Eye (tissue), 1 donor: ENCODE results near the gene IPO13.

ENCODE experiments used
- DNase-seq: peaks from one replicate; pipeline ENCODE4 v3.0.0-alpha.2; 2015

Gene IPO13

DNA sequence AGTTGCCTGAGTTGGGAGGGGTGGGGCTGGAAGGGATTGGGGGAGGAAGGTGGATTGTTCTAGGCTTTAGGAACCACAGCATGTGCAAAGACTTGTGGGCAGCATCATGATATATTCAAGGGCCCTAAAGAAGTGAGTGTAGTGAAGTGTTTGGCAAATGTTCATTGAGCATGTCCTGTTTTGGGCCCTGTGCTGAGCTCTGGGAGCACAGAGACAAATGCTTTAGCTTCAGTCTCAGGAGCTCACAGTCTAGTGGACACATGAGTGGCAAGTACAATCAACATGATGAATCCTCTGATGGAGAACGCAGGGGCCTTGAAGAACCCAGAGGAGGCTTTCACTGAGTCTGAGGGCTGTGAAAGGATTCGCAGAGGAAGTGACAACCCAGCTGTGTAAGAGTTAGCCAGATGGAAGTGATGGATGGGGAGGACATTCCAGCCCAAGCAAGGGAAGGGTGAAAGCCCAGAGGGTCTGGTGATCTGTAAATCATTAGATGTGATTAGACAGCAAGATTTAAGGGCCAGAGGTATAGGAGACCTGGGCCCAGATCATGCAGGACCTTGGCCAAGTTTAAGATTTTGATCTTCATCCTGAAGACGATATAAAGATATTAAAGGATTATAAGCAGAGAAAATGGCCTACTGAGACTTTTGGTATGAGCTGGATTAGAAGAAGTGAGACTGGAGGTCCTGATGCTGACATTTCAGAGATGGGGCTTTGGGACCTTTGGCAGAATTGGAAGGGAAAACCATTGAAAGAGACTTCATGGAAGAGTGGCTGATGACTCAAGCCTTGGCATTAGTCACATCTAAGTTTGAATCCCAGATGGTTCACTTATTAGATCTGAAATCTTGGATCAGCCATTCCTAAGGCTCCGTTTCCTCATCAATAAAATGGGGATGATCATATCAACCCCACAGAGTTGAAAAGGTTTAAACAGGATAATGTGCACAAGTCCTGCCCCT is 4.6 kb downstream of the IPO13 start:
- DNase-seq, result no peak

DNA sequence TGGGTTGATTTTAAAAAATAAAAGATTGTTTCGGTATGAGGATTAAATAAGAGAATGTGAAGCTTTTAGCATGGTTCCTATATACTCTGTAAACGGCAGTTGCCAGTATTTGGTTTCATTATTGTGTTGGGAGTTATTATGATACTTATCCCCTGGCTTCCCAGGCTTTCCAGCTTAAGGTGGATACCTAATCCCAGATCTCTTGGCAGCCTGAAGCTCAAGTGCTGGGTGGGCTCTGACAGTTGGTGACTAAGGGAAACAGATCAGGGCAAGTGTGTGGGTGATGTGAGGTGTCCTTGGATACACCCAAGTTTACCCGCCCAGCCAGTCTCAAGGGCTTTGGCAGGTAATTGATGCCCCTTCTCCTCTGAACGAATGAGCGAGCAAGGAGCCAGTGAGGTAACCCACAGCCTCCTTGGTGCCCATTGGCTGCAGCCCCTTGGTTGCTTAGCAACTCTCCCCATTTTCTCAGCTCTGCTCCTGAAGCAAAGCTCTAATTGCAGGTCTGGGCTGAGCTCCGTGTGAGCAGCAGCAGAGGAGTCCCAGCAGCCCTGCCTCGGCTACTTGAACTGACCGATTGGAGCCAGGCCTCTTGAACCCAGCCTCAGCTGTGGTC is 6.1 kb downstream of the IPO13 start:
- DNase-seq, result peak; percentile 82

DNA sequence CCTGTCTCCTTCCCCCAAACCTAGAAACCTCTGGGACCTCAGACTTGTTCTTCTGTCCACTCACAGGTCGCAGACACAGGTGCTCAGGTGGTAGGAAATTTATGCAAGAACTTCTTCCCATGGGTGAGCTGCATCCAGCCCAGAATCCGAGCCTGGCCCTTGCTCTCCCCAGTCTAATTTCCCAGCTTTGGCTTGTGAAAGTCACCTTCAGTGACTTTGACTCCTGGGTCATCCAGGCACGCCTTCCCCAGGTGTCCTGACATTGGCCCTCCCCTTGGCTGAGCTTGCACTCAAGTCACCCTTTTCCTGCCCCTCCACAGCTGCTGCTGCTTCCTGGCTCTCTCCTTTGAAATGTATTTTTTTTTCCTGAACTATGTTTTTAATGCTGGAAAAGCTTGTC is 6.6 kb downstream of the IPO13 start:
- DNase-seq, result no peak

DNA sequence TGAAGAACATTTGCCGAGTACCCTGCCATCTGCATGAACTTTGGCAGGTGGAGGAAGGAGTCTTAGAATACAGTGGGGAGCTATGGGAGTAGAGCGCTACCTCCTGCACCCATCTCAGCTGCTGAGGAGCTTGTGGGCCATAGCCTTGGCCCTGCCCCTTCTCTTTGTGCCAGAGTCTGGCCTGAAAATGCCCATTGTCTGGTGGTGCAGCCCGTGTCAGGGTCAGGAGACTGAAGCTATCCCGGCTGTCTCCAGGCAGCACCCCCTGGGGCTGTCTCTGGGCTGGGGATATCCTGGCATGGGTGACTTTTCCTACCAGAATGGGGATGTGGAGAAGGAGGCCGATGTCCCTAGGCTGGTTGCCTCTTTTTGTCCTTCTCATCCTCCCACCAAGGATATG is 7.3 kb downstream of the IPO13 start:
- DNase-seq, result no peak

DNA sequence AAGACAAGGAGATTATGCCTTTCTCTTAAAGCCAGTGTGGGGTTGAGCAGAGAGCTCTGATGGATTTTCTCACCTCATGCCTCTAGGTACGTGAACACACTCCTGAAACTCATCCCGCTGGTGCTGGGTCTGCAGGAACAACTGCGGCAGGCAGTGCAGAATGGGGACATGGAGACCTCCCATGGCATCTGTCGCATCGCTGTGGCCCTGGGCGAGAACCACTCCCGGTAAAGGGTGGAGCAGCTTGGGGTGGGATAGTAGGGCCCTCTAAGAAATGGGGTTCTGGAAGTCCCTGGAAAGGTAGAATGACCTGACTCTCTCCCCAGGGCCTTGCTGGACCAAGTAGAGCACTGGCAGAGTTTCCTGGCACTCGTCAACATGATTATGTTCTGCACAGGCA is 9.5 kb downstream of the IPO13 start:
- DNase-seq, result no peak

DNA sequence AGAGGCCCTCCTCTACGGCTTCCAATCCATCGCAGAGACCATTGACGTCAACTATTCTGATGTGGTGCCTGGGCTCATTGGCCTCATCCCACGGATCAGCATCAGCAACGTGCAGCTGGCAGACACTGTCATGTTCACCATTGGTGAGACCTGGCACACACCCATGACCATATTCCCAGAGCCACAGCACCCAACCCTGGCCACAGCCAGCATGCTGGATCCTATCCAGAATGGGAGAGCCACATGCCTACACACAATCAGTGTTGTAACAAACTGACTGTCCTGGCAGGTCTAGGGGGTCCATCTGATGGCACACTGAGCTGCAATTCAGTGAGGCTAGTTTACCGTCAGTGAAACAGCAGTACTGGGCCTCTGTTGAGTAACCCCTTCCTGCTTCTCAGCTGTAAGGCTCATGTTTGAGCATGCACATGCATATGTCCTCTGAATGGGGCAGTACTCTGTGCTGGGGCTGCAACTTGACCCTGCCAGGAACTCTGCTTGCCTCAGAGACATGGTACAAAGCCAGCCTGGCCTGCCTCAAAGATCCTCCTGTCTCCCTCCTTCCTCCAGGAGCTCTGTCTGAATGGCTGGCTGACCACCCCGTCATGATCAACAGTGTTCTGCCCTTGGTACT is 10.8 kb downstream of the IPO13 start:
- no peak for DNase-seq

DNA sequence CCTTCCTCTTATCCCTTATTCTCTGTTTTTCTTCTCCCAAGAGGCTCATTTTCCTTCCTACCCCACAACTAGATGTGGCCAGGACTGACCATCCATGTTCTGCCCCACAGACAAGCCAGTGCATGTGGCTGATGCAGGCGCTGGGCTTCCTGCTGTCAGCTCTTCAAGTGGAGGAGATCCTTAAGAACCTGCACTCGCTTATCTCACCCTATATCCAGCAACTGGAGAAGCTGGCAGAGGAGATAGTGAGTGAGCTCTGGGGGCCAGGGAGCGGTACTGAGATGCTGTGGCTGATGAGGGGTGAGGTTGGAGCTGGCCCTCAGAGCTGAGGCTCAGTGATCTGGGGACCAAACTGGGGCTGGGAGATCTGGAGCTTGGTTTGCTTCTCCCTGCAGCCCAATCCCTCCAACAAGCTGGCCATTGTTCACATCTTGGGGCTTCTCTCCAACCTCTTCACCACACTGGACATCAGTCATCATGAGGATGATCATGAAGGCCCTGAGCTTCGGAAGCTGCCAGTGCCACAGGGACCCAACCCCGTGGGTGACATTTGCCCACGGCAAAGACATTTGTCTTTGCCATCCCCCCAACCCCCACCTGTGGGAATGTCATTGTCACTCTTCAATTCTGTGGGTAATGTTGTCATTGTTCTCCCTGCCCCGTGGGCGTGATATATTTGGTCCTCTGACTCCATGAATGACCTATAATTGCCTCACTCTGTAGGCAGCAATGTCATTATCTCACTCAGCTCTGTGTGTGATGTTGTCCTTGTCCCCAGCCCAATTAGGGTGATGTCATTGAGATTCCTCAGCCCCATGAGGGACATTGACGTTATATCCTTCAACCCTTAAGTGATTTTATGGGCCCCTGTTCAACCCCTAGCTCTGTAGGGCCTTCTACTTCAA is 11.9 kb downstream of the IPO13 start:
- no peak for DNase-seq

DNA sequence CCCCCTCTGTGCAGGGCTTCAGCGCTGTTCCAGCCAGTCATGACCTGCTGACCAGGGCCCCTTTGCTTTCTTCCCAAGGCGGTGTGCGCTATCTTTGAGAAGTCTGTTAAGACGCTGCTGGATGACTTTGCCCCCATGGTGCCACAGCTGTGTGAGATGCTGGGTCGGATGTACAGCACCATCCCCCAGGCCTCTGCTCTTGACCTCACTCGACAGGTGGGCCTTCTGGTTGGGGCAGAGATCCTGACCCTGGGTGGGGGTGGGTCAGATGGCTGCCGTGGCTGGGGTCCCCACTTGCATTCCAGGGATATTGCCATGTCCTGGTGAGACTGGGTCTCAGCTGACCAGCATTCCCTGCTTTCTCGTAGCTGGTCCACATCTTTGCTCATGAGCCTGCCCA is 14.0 kb downstream of the IPO13 start:
- no peak for DNase-seq

DNA sequence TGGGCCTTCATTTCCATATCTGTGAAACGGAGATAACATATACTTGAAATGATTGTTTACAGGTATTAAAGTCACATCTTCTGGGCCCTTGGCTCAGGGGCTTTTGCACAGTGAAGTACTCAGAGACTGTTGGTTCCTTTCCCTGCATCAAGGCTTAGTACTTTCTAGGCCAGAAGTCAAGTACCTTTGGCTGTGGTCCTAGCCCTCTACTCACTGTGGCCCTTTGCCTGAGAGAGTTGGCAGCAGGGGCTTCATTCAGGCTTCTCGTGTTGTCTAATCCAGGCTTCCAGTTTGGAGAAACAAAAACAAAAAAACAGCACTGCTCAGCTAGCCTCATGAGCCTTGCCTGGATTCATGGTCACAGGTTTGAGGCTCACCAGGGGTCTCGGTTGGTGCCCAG is 14.9 kb downstream of the IPO13 start:
- no peak for DNase-seq

DNA sequence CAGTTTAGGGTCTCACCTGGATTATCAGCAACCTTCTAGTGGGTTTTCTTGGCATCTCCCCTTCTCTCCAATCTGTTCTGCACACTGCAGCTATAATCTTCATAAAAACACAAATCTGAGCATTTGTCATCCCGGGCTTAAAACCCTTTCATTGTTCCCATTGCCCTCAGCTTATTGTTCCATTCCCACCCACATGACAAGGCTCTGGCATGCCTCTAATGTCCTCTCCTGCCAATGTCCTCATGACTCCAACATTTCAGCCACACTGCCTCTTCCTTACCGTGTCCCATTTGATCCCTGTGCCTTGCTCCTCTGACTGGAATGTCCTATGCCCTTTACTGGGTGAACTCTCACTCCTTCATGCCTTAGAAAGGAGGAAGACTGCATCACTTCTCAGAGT is 15.6 kb downstream of the IPO13 start:
- no peak for DNase-seq

DNA sequence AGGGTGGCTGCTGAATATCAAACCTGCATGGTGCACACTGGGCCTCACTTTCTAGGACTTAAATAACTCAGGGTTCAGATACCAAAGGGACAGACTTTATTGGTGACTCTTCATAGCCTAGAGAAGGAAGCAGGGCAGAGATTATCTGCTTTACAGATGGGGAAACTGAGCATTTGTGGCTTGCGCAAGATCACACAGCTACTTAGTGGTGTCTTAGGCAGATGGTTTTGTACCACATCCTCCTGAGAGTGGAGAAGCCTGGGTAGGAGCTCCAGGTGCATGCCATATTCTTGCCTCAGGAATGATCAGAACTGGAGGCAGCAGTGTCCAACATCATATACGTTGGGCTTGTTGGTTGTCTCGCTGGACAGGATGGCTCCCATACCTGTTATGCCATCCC is 16.3 kb downstream of the IPO13 start:
- DNase-seq, result no peak

DNA sequence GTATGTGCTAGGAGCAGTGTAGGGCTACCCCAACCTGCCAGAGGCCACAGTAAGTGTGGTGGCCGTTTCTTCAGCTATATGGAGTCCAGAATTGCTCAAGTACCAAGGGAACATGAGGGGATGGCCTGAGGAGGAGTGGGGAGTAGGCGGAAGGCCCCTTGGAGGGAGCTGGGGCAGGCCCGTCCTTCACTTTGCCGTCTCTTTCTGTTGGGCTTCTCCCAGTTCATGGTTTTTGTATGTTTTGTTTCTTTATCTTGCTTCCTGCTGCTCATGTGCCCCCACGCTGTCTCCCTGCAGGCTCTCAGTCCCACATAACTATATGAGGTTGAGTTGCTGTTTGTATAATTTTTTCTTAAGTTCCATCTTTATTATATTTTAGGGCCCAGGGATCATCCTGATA is 17.1 kb downstream of the IPO13 start:
- no peak for DNase-seq

DNA sequence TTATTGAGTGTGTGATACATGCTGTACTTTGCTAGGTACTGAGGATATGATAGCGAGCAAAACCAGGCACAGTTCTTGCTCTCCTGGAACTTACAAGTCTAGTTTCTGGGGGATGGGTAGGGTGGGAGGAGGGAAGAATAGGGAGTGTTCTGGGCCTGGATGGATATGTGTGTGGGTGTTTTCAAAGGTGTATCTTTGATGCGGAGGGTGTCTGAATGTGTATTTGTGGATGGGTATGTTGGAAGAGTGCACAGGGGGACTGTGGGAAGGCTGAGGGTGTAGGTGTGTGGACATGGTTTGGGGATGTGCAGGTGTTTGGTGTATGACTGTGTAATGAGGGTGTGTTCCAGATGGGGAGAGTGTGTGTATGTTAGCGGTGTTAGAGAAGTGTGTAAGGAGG is 18.6 kb downstream of the IPO13 start:
- DNase-seq, result no peak

DNA sequence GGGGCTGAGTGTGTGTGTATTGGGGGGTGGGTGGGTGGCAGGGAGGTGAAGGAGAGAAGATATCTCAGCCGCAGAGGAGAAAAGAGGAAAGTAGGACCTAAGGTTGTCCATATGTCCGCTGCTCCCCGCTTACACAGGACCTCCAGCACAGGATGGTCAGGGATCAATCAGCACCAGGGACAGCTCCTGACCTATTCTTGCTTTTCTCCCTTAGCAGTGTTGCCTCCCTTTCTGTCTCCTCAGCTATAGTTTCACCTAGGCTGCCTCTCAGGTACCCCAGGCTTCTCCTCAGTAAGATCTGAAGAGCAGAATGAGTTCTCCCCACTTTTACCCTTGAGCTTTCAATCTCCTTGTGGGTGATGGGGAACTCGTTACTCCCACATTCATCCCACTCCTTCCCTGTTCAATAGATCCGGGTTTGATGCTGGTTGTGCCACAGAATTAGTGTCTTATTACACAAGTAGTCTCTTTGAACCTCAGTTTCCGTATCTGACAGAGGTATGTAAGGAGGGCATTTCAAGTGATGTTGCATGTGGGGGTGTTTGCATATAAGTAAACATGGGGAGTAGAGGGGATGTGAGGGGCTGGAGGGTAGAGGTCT is 21.7 kb downstream of the IPO13 start:
- peak; percentile 65 for DNase-seq

DNA sequence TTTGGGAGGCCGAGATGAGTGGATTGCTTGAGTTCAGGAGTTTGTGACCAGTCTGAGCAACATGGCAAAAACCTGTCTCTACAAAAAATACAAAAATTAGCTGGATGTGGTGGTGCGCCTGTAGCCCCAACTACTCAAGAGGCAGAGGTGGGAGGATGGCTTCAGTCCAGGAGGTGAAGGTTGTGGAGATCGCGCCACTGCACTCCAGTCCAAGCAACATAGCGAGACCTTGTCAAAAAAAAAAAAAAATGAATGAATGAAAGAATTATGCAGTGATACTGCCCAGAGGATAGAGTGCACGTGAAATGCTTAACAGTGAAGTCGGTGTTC is 22.6 kb downstream of the IPO13 start:
- no peak for DNase-seq

DNA sequence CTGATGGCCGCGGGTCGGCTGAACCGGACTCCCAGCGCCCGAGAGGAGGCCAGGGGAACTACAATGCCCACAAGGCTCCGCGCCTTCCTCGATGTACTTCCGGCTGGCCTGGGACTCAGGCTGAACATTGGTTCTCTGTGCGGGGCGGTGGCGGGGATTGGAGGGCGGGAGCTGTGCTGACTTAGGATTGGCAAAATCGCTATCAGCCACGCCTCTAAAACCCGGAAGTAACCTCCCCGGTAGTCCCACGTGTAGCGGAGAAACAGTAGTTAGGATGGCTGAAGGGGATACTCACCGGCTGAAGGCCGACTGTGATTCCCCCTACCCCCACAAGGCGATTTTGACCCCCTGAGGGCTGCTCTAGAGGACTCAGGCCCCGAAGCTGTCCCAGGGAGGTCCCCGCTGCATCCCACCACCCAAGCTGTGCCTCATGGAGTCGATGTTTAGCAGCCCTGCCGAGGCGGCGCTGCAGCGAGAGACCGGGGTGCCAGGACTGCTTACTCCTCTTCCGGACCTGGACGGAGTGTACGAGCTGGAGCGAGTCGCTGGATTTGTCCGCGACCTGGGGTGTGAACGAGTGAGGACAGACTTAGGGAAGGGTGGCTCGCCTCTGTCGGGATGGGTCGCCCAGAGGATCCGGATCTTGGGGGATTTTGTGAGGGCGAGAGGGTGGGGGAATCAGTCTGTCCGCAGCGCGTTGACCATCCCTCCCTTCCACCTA is 23.2 kb downstream of the IPO13 start, which contains the start of gene DPH2:
DPH2 (plus strand) TSS at position 265 of the 721 bp plus-strand sequence; CDS start at position 431, 166 bp downstream.
- peak; percentile 98 for DNase-seq

DNA sequence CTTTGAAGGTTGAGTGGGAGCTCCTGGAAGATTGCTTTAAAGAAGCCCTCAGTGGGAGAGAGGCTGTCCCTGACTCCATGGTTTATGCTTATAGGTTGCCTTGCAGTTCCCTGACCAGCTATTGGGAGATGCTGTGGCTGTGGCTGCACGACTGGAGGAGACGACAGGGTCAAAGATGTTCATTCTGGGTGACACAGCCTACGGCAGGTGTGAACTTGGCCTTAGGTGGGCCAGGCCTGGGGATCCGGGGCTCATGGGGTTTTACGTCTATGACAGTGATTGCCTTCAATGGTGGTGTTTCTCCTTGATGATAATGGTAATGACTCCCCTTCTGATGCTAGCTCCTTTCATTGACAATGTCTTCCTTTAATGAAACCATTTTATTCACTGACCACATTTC is 23.8 kb downstream of the IPO13 start:
- DNase-seq, result no peak

DNA sequence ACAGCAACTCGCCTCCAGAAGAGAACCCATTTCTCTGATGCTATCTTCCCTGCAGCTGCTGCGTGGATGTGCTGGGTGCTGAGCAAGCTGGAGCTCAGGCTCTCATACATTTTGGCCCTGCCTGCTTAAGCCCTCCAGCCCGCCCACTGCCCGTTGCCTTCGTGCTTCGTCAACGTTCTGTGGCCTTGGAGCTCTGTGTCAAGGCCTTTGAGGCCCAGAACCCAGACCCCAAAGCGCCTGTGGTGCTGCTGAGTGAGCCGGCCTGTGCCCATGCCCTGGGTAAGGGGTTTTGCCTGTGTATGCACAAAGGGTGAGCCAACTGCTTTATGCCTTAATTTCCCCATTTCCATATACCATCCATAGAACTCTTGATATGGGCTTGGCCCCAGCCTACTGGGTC is 24.2 kb downstream of the IPO13 start:
- no peak for DNase-seq

DNA sequence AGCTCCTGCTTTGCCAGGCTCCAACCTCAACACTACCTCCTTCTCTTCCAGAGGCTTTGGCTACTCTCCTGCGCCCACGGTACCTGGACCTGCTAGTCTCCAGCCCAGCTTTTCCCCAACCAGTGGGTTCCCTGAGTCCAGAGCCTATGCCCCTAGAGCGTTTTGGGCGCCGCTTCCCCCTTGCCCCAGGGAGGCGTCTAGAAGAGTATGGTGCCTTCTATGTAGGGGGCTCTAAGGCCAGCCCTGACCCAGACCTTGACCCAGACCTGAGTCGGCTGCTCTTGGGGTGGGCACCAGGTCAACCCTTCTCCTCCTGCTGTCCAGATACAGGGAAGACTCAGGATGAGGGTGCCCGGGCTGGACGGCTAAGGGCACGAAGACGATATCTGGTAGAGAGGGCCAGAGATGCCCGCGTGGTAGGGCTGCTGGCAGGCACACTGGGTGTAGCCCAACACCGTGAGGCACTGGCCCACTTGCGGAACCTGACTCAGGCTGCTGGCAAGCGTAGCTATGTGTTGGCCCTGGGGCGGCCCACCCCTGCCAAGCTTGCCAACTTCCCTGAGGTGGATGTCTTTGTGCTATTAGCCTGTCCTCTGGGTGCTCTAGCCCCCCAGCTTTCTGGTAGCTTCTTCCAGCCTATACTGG is 24.7 kb downstream of the IPO13 start:
- no peak for DNase-seq

DNA sequence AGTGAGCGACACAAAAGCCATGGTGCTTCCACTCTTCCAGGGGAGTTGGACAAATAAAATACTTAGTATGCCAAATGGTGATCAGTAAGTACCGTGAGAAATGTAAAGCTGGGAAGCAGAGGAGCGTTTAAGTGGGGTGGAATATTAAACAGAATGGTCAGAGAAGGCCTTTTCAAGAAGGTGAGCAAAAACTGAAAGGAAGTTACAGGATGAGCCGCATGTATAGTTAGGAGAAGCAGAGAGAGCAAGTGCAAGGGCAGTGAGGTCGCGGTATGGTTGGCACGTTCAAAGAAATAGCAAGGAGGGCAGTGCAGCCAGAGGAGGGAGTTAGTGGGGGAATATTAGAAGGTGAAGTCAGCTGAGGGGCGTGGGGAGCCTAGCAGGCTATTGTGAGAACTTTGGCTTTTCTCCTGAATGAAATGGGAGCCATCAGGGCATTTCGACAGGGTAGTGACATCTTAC is 27.3 kb downstream of the IPO13 start:
- no peak for DNase-seq
